Stomach (tissue), 9 donors: Measurements from ENCODE around the gene SLA2. TPM values are rescaled to one million over a fixed set of nuclear protein-coding genes. Genes with fewer than 3 reads are reported as not detected.

Experiments used
- DNase-seq, 2 donors: peaks; one replicate each; pipeline versions ENCODE4 v3.0.0 to v3.0.0-alpha.2; 2013 to 2019
- H3K27ac ChIP-seq, 5 donors: fragments of 200-600 bp in 4 of 5; sonication (generic) in 4 of 5; one replicate each; pipeline ENCODE4 v1.5.1; 2013 to 2019; ENCODE audit warnings: mild to moderate bottlenecking in 1 of 5, moderate library complexity in 1 of 5
- H3K27me3 ChIP-seq, 3 donors: fragments of 200-600 bp; sonication (generic); one replicate each; pipeline ENCODE4 v1.5.1; 2017 to 2019; ENCODE audit warnings: mixed run types in 1 of 3
- H3K36me3 ChIP-seq, 4 donors: fragments of 200-600 bp; sonication (generic); 1 replicate in 3 of 4; 2 replicates in 1 of 4; pipeline ENCODE4 v1.5.1; 2016 to 2019
- H3K4me1 ChIP-seq, 4 donors: fragments of 200-600 bp; sonication (generic); one replicate each; pipeline ENCODE4 v1.5.1; 2016 to 2019
- H3K4me3 ChIP-seq, 4 donors: fragments of 200-600 bp; sonication (generic) in 3 of 4; one replicate each; pipeline ENCODE4 v1.5.1; 2016 to 2019; ENCODE audit warnings: mild to moderate bottlenecking in 1 of 4
- H3K9me3 ChIP-seq, 4 donors: fragments of 200-600 bp; sonication (generic); one replicate each; pipeline ENCODE4 v1.5.1; 2016 to 2019
- EP300 ChIP-seq: sonication (generic); formaldehyde crosslinking; IDR thresholded peaks from one replicate; pipeline ENCODE4 v1.6.1; 2017; ENCODE audit warnings: antibody characterized with exemption
- POLR2A ChIP-seq, 4 donors: fragments of 450-650 bp; IDR thresholded peaks; one replicate each; pipeline ENCODE4 v1.6.1; 2016; ENCODE audit warnings: antibody characterized with exemption in 4 of 4, control low read depth in 2 of 4, mild to moderate bottlenecking in 1 of 4, moderate library complexity in 1 of 4
- POLR2AphosphoS5 ChIP-seq, 3 donors: sonication (generic); formaldehyde crosslinking; IDR thresholded peaks; one replicate each; pipeline ENCODE4 v1.6.1; 2016; ENCODE audit warnings: antibody characterized with exemption in 3 of 3
- WGBS, 5 donors: extraction: QIAGEN DNeasy Blood & Tissue Kit in 3 of 5; methylation state at CpG; one replicate each; pipeline versions ENCODE4 v1.1.5 to v1.1.7; 2013 to 2018; 5-methylcytosine and 5-hydroxymethylcytosine counted together
- intact Hi-C: fragments of 100-400 bp; cut with DNase I; formaldehyde crosslinking; loops from one replicate; pipeline ENCODE4 v1.15.1; 2023; ENCODE audit warnings: low total_unique reads
- polyA plus RNA-seq, 3 donors: library from polyadenylated mRNA; stranded (reverse); fragments of 200-250 nt; gene quantifications; one replicate each; pipeline ENCODE4 v1.2.3, GENCODE V29; 2013
- total RNA-seq, 5 donors: library from RNA; depleted of rRNA; stranded (reverse); fragments of >200 nt; gene quantifications; one replicate each; pipeline versions ENCODE4 v1.1.0 to v1.2.3, GENCODE V29; 2014 to 2016
- TF ChIP-seq, protein P1 (sequence below), 7 experiments: fragments of 450-650 bp in 4 of 7; fragments of 200-600 bp in 3 of 7; sonication (generic) in 3 of 7; IDR thresholded peaks; one replicate each; pipeline ENCODE4 v1.5.1; 2016 to 2019; ENCODE audit warnings: antibody characterized with exemption in 7 of 7, control low read depth in 2 of 7, mild to moderate bottlenecking in 1 of 7
- donor health status: healthy with polysubstance abuse.
- donor health status: Bipolar disorder and iron deficiency.
- donor health status: healthy.

Gene SLA2
- total and polyA plus RNA-seq, 8 donors: 0.25 to 8.7 (median 1.3) TPM; not detected in 2

DNA sequence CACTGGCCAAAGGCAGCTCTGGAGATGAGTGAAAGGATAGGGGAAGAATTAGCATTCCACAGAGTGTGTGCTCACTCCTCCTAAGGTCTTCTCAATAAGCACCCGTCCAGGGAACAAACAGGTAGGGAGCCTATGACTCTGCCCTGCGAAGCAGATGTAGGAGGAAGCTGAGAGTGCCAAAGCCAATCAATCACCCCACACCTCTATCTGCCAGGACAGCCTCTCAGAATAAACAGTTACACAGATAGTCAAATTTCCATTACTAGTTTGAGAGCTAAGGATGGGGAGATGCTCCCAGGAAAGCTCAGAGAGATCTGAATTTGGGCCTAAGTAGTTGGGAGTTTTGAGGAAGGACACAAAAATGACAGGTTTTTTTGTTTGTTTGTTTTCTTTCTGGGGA, 40.5 kb upstream of the SLA2 start:
- H3K27ac ChIP-seq: no peak overlapping the region
- H3K4me1 ChIP-seq: no peaks in the 10 kb centered on the region
- peaks cover 9 to 71% (median 66%) of the 10 kb centered on the region in 4 donors for H3K36me3 ChIP-seq
- DNase-seq: no peak
- H3K4me3 ChIP-seq: no peak overlapping the region
- H3K9me3 ChIP-seq: no peaks in the 10 kb centered on the region
- TF ChIP-seq, protein P1, sequence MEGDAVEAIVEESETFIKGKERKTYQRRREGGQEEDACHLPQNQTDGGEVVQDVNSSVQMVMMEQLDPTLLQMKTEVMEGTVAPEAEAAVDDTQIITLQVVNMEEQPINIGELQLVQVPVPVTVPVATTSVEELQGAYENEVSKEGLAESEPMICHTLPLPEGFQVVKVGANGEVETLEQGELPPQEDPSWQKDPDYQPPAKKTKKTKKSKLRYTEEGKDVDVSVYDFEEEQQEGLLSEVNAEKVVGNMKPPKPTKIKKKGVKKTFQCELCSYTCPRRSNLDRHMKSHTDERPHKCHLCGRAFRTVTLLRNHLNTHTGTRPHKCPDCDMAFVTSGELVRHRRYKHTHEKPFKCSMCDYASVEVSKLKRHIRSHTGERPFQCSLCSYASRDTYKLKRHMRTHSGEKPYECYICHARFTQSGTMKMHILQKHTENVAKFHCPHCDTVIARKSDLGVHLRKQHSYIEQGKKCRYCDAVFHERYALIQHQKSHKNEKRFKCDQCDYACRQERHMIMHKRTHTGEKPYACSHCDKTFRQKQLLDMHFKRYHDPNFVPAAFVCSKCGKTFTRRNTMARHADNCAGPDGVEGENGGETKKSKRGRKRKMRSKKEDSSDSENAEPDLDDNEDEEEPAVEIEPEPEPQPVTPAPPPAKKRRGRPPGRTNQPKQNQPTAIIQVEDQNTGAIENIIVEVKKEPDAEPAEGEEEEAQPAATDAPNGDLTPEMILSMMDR (IDR thresholded peaks at IDR 0.05): no peak
- TF ChIP-seq POLR2AphosphoS5 (IDR thresholded peaks at IDR 0.05): no peak
- TF ChIP-seq EP300: no peak
- no peak for TF ChIP-seq POLR2A (IDR thresholded peaks at IDR 0.05)
- no peaks in the 10 kb centered on the region for H3K27me3 ChIP-seq
- intact Hi-C loops: no loop called here
- 69 to 86% (median 84%) methylated on average over 2 of the region's 2 CpGs for WGBS, 5 donors

DNA sequence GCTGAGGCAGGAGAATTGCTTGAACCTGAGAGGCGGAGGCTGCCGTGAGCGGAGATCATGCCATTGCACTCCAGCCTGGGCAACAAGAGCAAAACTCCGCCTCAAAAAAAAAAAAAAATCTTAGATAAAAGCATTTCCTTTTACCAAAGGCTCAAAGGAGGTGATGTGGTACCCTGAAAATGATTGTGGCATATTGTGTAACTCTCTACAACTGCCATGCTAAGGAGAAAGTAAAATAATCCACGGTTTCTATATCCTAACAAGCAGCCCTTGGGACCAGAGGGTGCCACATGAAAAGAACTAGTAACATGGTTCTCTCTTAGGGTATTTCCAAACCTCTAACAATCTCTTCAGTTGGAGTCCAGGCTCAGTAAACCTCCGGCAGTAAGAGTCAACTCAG, 38.8 kb upstream of the SLA2 start:
- Histone ChIP-seq H3K4me1 (no peaks in the 10 kb centered on the region), H3K9me3 (no peaks in the 10 kb centered on the region), H3K27ac (no peak overlapping the region), H3K4me3 (no peak overlapping the region), H3K36me3 (peaks cover 14 to 89% (median 82%) of the 10 kb centered on the region in 4 donors), H3K27me3 (no peaks in the 10 kb centered on the region)
- intact Hi-C loops: no loop called here
- no peak for DNase-seq
- WGBS, 5 donors: 91 to 96% (median 94%) methylated on average over 6 of the region's 6 CpGs
- TF ChIP-seq EP300 (no peak), POLR2A (IDR thresholded peaks at IDR 0.05) (no peak), POLR2AphosphoS5 (IDR thresholded peaks at IDR 0.05) (no peak)
- TF ChIP-seq, protein P1 (IDR thresholded peaks at IDR 0.05): no peak

DNA sequence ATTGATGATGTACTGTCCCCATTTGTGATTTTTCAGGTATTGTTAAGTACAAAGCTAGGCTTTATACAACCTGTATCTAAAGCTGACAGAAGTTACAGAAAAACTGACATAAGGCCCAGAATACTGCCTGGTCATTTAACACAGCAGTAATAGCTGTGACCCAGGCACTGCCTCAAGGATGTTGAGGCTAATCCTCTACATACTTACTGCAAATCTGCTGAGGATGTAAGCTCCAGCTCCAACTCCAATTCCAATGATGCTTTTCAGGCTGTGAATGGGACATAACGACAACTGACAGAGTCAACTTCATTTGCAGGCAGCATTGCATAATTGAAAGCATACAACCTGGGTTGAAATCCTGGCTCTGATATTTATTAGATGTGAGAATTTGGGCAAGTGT, 36.3 kb upstream of the SLA2 start:
- no peak for DNase-seq
- intact Hi-C loops: no loop called here
- TF ChIP-seq POLR2AphosphoS5 (IDR thresholded peaks at IDR 0.05): no peak
- TF ChIP-seq, protein P1 (IDR thresholded peaks at IDR 0.05): no peak
- no peak for TF ChIP-seq EP300
- TF ChIP-seq POLR2A (IDR thresholded peaks at IDR 0.05): no peak
- Histone ChIP-seq H3K4me3 (no peak overlapping the region), H3K9me3 (no peaks in the 10 kb centered on the region), H3K4me1 (no peaks in the 10 kb centered on the region), H3K27me3 (no peaks in the 10 kb centered on the region), H3K27ac (no peak overlapping the region), H3K36me3 (peaks cover 14 to 95% (median 91%) of the 10 kb centered on the region in 4 donors)
- WGBS, 5 donors: 83 to 100% (median 98%) methylated on average over 1 of the region's 1 CpG

DNA sequence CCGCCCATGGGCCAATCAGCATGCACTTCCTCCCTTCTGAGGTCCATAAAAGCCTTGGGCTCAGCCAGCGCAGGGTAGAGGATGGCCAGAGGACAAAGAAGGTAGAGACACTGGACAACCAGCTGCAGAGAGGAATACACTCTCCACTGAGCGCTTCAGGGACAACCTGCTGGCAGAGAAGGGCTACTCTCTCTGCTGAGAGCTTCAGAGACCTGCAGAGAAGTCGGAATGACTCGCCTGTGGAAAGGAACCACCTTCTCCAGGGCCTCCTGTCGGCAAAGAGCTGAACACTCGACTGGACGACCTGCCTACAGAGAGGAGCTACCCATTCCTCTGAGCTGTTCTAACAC, 31.4 kb upstream of the SLA2 start:
- Histone ChIP-seq H3K27ac (no peak overlapping the region), H3K4me1 (no peaks in the 10 kb centered on the region), H3K36me3 (peaks cover 12 to 65% (median 59%) of the 10 kb centered on the region in 4 donors), H3K27me3 (no peaks in the 10 kb centered on the region), H3K9me3 (no peaks in the 10 kb centered on the region), H3K4me3 (no peak overlapping the region)
- no peak for DNase-seq
- 89 to 99% (median 95%) methylated on average over 7 to 8 of the region's 8 CpGs for WGBS, 5 donors
- no peak for TF ChIP-seq EP300
- no peak for TF ChIP-seq POLR2A (IDR thresholded peaks at IDR 0.05)
- TF ChIP-seq, protein P1 (IDR thresholded peaks at IDR 0.05): no peak
- no peak for TF ChIP-seq POLR2AphosphoS5 (IDR thresholded peaks at IDR 0.05)
- intact Hi-C loops: no loop called here
